IPS DF 4.7 (cell line): ENCODE data around the gene PSTK.

Experiments used
- DNase-seq: peaks from one replicate; pipeline ENCODE4 v3.0.0-alpha.2; 2013; ENCODE audit warnings: low spot score; ENCODE audit errors: extremely low read depth

Gene PSTK, protein sequence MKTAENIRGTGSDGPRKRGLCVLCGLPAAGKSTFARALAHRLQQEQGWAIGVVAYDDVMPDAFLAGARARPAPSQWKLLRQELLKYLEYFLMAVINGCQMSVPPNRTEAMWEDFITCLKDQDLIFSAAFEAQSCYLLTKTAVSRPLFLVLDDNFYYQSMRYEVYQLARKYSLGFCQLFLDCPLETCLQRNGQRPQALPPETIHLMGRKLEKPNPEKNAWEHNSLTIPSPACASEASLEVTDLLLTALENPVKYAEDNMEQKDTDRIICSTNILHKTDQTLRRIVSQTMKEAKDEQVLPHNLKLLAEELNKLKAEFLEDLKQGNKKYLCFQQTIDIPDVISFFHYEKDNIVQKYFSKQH

GRCh38 chr10:122980209-122981065 is at the start of gene PSTK:
Gene PSTK, plus strand, starts transcription at chr10:122980401. Its CDS starts 79 bp downstream, at chr10:122980480.
- DNase-seq, result peak; percentile 60

GRCh38 chr10:122931088-122931906 is 48.9 kb upstream of the PSTK start:
- no peak for DNase-seq

GRCh38 chr10:122939133-122939855 is 40.9 kb upstream of the PSTK start:
- DNase-seq, result no peak

GRCh38 chr10:122939856-122940543 is 40.2 kb upstream of the PSTK start:
- DNase-seq, result no peak

GRCh38 chr10:122949296-122949695 is 30.9 kb upstream of the PSTK start:
- DNase-seq, result no peak

DNA sequence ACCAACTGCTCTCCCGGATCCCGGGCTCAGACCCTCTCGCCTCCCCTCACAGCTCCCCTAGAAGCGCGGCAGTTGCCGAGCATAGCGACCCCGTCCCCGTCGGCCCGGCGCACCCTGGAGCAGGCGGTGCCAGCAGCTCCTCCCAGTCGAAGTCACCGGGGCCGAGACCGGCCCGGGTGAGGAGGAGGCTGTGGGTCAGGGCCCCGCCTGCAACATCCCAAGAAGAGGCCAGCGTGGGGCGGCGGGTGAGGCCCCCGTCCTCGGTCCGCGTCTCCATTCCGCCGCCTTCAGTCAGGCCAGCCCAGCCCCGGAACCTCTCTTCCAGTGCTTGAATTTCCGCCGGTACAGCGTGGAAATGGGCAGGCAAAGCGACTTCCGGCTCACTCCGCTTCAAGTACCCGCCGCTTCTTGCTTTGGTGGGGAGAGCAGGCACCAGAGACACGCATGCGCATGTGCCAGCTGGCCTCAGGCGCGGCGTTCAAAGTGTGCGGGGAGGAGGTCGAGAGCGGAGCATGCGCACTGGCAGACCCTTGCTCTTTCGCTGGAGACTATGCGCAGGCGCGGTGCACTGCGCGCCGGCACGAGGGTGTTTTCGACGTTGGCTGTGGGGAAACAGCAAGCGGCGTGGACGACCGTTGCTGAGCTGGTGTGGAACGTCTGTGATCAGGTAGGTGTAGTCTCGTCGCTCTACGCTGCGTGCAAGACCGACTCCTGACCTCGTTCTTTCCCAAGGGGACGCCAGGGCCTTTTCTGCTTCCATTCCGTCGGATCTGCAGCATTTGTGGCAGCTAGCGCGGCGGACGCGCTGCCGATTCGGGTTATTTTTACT is 26.1 kb upstream of the PSTK start, which contains the start of gene C10orf88:
Gene C10orf88 (minus strand): TSS at position 326 of the 829 bp plus-strand sequence. CDS start 49 bp downstream, at position 277.
- DNase-seq, result peak; percentile 80

- no peak for DNase-seq
Measured at GRCh38 chr10:122954731-122955050, 25.5 kb upstream of the PSTK start.

GRCh38 chr10:122955892-122956291 is 24.3 kb upstream of the PSTK start:
- DNase-seq, result no peak

GRCh38 chr10:122957474-122957873 is 22.7 kb upstream of the PSTK start:
- no peak for DNase-seq

DNA sequence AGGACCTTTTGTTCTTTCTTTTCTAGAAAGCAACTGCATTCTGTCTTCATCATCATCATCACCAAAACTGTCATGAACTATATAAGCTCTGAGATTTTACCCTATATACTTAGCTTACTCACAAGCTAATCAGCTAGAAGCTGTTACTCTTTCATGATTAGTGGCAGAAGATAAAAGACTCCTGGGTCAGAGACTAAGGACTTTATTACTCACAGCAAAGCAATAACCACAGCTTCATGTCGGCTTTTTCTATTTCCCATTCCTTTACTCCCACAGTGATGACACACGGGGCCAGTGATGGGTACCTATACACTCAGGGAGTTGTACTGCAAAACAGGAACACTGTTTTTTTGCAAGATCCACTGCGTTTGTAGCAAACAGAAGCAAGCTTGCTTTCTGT is 17.8 kb upstream of the PSTK start:
- DNase-seq, result no peak

- no peak for DNase-seq
Measured at GRCh38 chr10:122966879-122967278, 13.3 kb upstream of the PSTK start.

DNA sequence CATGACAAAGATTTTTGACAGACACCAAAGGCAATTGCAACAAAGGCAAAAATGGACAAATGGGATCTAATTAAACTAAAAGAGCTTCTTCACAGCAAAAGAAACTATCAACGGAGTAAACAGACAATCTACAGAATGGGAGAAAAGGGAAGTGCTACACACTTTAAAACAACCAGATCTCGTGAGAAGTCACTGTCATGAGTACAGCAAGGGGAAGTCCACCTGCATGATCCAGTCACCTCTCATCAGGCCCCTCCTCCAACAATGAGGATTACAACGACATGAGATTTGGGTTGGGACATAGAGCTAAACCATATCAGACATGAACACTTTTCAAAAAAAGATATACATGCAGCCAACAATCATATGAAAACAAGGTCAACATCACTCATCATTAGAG is 11.5 kb upstream of the PSTK start:
- no peak for DNase-seq

GRCh38 chr10:122974023-122974422 is 6.2 kb upstream of the PSTK start:
- no peak for DNase-seq

DNA sequence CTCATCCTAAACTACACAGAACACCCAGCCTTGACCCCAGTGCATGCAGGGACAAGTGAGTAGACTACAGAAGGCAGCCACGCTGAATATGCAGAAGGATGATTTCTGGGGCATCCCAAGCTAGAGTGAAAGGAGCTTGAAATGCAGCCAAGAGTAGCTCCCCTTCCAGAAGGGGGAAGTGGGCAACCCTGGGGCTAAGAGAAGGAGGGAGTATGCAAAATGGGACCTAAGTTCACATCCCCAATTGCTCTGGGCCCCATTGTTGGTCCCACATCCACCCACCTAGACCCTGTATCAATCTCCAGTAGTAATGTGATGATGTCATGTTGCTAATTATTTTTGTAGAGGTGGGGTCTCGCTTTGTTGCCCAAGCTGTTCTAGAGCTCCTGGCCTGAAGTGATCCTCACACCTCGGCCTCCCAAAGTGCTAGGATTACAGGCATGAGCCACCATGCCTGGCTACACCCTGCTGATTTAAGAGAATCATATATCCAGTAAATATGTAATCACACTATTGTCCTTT is 5.6 kb upstream of the PSTK start:
- DNase-seq, result no peak

GRCh38 chr10:122981066-122981464 is 864 bp downstream of the PSTK start:
- peak; percentile 5 for DNase-seq

DNA sequence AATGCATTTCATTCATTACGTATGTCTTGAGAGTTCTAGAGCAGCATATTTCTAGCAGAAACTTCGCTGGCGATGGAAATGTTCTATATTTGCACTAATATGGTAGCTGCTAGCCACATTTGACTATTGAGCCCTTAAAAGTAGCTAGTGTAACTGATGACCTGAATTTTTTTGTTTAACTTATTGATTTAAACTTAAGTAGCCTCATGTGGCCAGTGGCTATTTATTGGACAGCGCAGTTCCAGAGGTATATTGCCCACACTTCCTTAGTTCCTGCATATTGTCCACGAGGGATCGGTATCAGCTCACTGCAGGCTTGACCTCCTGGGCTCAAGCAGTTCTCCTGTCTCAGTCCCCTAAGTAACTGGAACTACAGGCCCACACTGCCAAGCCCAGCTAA is 3.7 kb downstream of the PSTK start:
- DNase-seq, result no peak

GRCh38 chr10:122984708-122985107 is 4.5 kb downstream of the PSTK start:
- DNase-seq, result no peak

- DNase-seq, result no peak
Measured at GRCh38 chr10:122986335-122986734, 6.1 kb downstream of the PSTK start.

DNA sequence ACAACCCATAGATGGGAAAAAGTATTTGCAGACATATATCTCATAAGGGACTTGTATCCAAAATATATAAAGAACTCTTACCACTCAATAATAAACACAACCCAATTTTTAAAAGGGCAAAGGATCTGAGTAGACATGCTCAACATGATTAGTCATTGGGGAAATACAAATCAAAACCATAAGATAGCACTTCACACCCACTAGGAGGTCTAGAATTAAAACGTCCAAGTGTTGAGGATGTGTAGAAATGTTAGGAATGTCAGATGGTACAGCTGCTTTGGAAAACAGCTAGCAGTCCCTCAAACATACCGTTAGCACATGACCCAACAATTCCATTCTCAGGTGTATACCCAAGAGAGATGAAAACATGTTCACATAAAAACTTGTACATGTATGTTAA is 8.3 kb downstream of the PSTK start:
- DNase-seq, result no peak
